Liver (tissue), 3 donors: ENCODE results near the gene GLT6D1.

ENCODE experiments used
- ATF3 ChIP-seq: IDR thresholded peaks from 2 replicates; pipeline ENCODE4 v1.6.1; 2016; ENCODE audit warnings: antibody characterized with exemption
- CTCF ChIP-seq: fragments of 150-350 bp; IDR thresholded peaks from 2 replicates; pipeline ENCODE4 v1.5.1; 2017; ENCODE audit warnings: improper control_type of control experiment, low read depth, low read length; ENCODE audit not compliant: missing input control
- REST ChIP-seq: IDR thresholded peaks from 2 replicates; pipeline ENCODE4 v1.6.1; 2016; ENCODE audit warnings: antibody characterized with exemption, mild to moderate bottlenecking
- donor health status: healthy.
- donor health status: healthy.

GRCh38 chr9:135582966-135583687, 56.2 kb downstream of the GLT6D1 start:
- TF ChIP-seq ATF3 (no peak), CTCF (no peak), REST (no peak)
